GM12878 (cell line): Measurements from ENCODE around the gene ABHD12B. TPM values are rescaled to one million over a fixed set of nuclear protein-coding genes. Genes with fewer than 3 reads are reported as not detected.

ENCODE experiments used
- ATAC-seq: fragments of 200-7000 bp; cut with Tn5 transposase; 3 replicates; pipeline ENCODE4 v1.9.1; 2020; ENCODE audit warnings: mild to moderate bottlenecking, moderate library complexity
- BruUV-seq: library from RNA; stranded (reverse); fragments of 400-500 nt; replicated peaks from 2 replicates; lab custom pipeline; 2021; lab: Mats Ljungman, UMichigan
- CTCF ChIA-PET: fragments of 300-600 bp; sonication (Branson Sonifier 250); formaldehyde crosslinking; extraction: SDS; loops from one replicate; lab custom pipeline; 2021; ENCODE audit warnings: inconsistent platforms; lab: Yijun Ruan, JAX
- POLR2A ChIA-PET: fragments of 350-600 bp; formaldehyde crosslinking; extraction: SDS; loops from one replicate; lab custom pipeline; 2021; ENCODE audit warnings: inconsistent platforms; lab: Charles Lee
- RAD21 ChIA-PET: fragments of 300-600 bp; sonication (Branson Sonifier 250); formaldehyde crosslinking; loops from one replicate; lab custom pipeline; 2023; ENCODE audit warnings: antibody characterized with exemption; ENCODE audit not compliant: unreplicated experiment; lab: Charles Lee
- SMC1A ChIA-PET: fragments of 300-600 bp; sonication (Branson Sonifier 250); formaldehyde crosslinking; loops from one replicate; lab custom pipeline; 2023; ENCODE audit not compliant: unreplicated experiment, uncharacterized antibody; lab: Charles Lee
- DNase-seq: peaks from one replicate; pipeline ENCODE4 v3.0.0-alpha.2; 2011; ENCODE audit warnings: low read depth, low spot score
- FAIRE-seq: peaks from 3 replicates; lab custom pipeline; 2011; peaks lifted over from hg19 to GRCh38; lab: Jason Lieb, UNC
- H2AFZ ChIP-seq: 2 replicates; pipeline ENCODE4 v1.6.0; 2011; ENCODE audit warnings: low read depth, low read length, control low read depth; ENCODE audit not compliant: control insufficient read depth
- H3K27ac ChIP-seq: 2 replicates; pipeline ENCODE4 v1.5.1; 2011; ENCODE audit warnings: control low read depth; ENCODE audit not compliant: control insufficient read depth, insufficient read depth
- H3K27me3 ChIP-seq, 2 experiments: replicated peaks in 1 of 2; 2 replicates each; pipeline versions ENCODE4 v1.6.0 to v1.6.1; 2011; ENCODE audit warnings: low read length in 1 of 2; ENCODE audit not compliant: control insufficient read depth in 2 of 2, insufficient read depth in 2 of 2
- H3K36me3 ChIP-seq, 2 experiments: 2 replicates each; pipeline ENCODE4 v1.5.1; 2011; ENCODE audit warnings: low read length in 1 of 2; ENCODE audit not compliant: control insufficient read depth in 2 of 2, insufficient read depth in 2 of 2
- H3K4me1 ChIP-seq: 2 replicates; pipeline ENCODE4 v1.6.1; 2011; ENCODE audit warnings: mild to moderate bottlenecking, low read length, moderate library complexity, mixed read lengths; ENCODE audit not compliant: control insufficient read depth, insufficient read depth
- H3K4me2 ChIP-seq: 2 replicates; pipeline ENCODE4 v1.6.0; 2011; ENCODE audit warnings: control low read depth; ENCODE audit not compliant: control insufficient read depth, insufficient read depth
- H3K4me3 ChIP-seq: fragments of 200-600 bp; sonication (generic); 2 replicates; pipeline ENCODE4 v1.5.1; 2016
- H3K79me2 ChIP-seq: 2 replicates; pipeline ENCODE4 v1.6.0; 2011; ENCODE audit warnings: low read length; ENCODE audit not compliant: control insufficient read depth, insufficient read depth
- H3K9ac ChIP-seq: 2 replicates; pipeline ENCODE4 v1.8.0; 2011; ENCODE audit warnings: low read length, control low read depth, mixed read lengths; ENCODE audit not compliant: control insufficient read depth, insufficient read depth
- H3K9me3 ChIP-seq: replicated peaks from 3 replicates; pipeline ENCODE4 v1.5.1; 2011; ENCODE audit warnings: mild to moderate bottlenecking, low read length; ENCODE audit not compliant: control insufficient read depth, insufficient read depth
- H4K20me1 ChIP-seq: 2 replicates; pipeline ENCODE4 v1.6.0; 2011; ENCODE audit not compliant: control insufficient read depth, insufficient read depth
- ESRRA ChIP-seq: IDR thresholded peaks from 2 replicates; pipeline ENCODE4 v1.6.1; 2012; ENCODE audit warnings: mild to moderate bottlenecking, low read length, improper control_type of control experiment
- NFYA ChIP-seq: IDR thresholded peaks from 2 replicates; pipeline ENCODE4 v1.6.1; 2011; ENCODE audit warnings: low read depth, mild to moderate bottlenecking, low read length, improper control_type of control experiment, borderline replicate concordance
- SRF ChIP-seq, 2 experiments: IDR thresholded peaks; 2 replicates each; pipeline ENCODE4 v1.6.1; 2011; ENCODE audit warnings: low read depth in 2 of 2, low read length in 2 of 2, mild to moderate bottlenecking in 1 of 2, moderate library complexity in 1 of 2
- ZNF687 ChIP-seq: fragments of 450-650 bp; IDR thresholded peaks from 2 replicates; pipeline ENCODE4 v1.6.1; 2017; ENCODE audit warnings: mild to moderate bottlenecking, moderate library complexity
- WGBS: methylation state at CpG from one replicate; pipeline ENCODE4 v1.1.6; 2016; ENCODE audit warnings: low lambda C conversion rate; ENCODE audit not compliant: insufficient replicate concordance, insufficient coverage; ENCODE audit errors: missing lambda C conversion rate; 5-methylcytosine and 5-hydroxymethylcytosine counted together
- in situ Hi-C: fragments of 300-500 bp; cut with MboI; formaldehyde crosslinking; loops from 9 replicates; pipeline ENCODE4 v1.14.3; 2018; ENCODE audit warnings: mixed read lengths
- intact Hi-C: fragments of 100-400 bp; cut with micrococcal nuclease; formaldehyde crosslinking; loops from one replicate; pipeline ENCODE4 v1.14.2; 2022; ENCODE audit not compliant: unreplicated experiment
- polyA plus RNA-seq, 11 experiments: library from polyadenylated mRNA; depleted of rRNA in 4 of 11; unstranded in 6 of 11; stranded (reverse) in 5 of 11; fragments of >200 nt; fragmentation: Nextera tagmentation in 4 of 11; fragmentation: Illumina TruSeq in 1 of 11; extraction: Ambion mirVana in 4 of 11; extraction: Trizol in 1 of 11; gene quantifications; 1 replicate in 1 of 11; 2 replicates in 10 of 11; pipeline versions ENCODE4 v1.2.1 to v1.2.3, GENCODE V29; 2011 to 2016; ENCODE audit warnings: inconsistent platforms in 2 of 11, missing spikeins in 2 of 11, low read depth in 1 of 11
- total RNA-seq, 4 experiments: library from RNA; depleted of rRNA in 3 of 4; stranded (reverse); fragments of >200 nt in 3 of 4; fragmentation: Illumina TruSeq in 1 of 4; extraction: Trizol in 1 of 4; gene quantifications; 2 replicates each; pipeline versions ENCODE4 v1.2.1 to v1.2.3, GENCODE V29; 2013 to 2021

ABHD12B gene
- total and polyA plus RNA-seq, 10 of the 15 experiments (the other 5 are each of a cell fraction or from before 2014, with no cell fraction given), result not detected

DNA sequence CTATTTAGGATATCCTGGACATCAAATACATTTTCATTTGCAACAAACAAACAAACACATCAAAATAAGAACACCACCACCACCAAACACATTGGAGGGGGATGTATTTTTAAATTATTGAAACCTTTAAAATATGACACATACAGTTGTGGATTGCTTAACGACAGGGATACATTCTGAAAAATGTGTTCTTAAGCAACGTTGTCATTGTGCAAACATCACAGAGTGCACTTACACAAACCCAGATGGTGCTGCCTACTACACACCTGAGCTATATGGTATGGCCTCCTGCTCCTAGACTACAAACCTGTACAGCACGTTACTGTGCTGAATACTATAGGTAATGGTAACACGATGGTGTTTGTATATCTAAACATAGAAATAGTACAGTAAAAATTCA lies 53.0 kb downstream of the ABHD12B start (continued):
- TF ChIP-seq ZNF687 (no peak), ESRRA (no peak)

DNA sequence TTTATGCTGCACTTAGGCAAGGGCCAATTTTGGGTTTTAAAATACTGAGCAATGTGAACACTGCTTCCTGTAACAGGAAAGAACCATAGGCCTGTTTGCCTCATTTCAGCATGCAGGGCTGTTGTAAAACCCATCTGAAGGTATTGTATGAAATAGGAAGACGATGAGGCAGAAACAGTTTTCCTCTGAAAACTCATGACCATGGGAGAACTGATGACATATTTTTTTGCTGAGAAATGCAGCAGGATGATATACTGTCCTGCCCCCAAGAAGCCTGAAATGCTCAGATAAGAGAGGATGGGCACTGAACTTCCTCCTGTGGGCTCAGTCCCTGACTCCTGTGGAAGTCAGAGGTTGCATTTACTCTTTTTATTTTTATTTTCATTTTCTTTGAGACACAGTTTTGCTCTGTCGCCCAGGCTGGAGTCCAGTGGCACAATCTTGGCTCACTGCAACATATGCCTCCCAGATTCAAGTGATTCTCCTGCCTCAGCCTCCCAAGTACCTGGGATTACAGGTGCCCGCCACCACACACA lies 55.1 kb downstream of the ABHD12B start:
- Histone ChIP-seq H3K36me3 (no peaks in the 10 kb centered on the region), H3K9ac (no peak overlapping the region), H3K4me3 (no peak overlapping the region), H3K4me1 (peaks cover 6% of the 10 kb centered on the region), H3K9me3 (no peaks in the 10 kb centered on the region; the same call in 2 of the 3 replicates), H4K20me1 (no peaks in the 10 kb centered on the region), H3K27me3 (no peaks in the 10 kb centered on the region; a peak in 1 of 4 replicates), H3K4me2 (no peak overlapping the region), H3K27ac (no peak overlapping the region), H2AFZ (no peak overlapping the region), H3K79me2 (no peaks in the 10 kb centered on the region)
- intact Hi-C loops, result no loop called here
- ChIA-PET POLR2A (no interaction called here), RAD21 (no interaction called here), CTCF (no interaction called here), SMC1A (no interaction called here)
- WGBS, result 34% methylated on average over 3 of the region's 3 CpGs
- FAIRE-seq (no peak), ATAC-seq (no peak), DNase-seq (no peak)
- no TSS peak for BruUV-seq
- in situ Hi-C loops, result no loop called here
- TF ChIP-seq SRF (IDR thresholded peaks at IDR 0.05; ENCODE audit: low read depth in 2 of 2, low read length in 2 of 2), result no peak
- TF ChIP-seq NFYA, result no peak
